GM10248 (cell line): ENCODE data around the gene PRKCE.
"Not testable (repeated sequence)": the region's sequence is repeated elsewhere in the genome, so short reads cannot be mapped to it uniquely, and the experiment has no call there.

ENCODE experiments used
- CTCF ChIA-PET: fragments of 300-600 bp; sonication (Branson Sonifier 250); formaldehyde crosslinking; extraction: SDS; loops from one replicate; lab custom pipeline; 2021; ENCODE audit warnings: antibody characterized with exemption; lab: Yijun Ruan, JAX
- POLR2A ChIA-PET: fragments of 350-650 bp; sonication (Branson Sonifier 250); formaldehyde crosslinking; extraction: SDS; loops from one replicate; lab custom pipeline; 2020; ENCODE audit warnings: antibody characterized with exemption; lab: Yijun Ruan, JAX
- DNase-seq: peaks from one replicate; pipeline ENCODE4 v3.0.0; 2012; ENCODE audit errors: extremely low spot score
- TF ChIP-seq, protein P1 (sequence below): IDR thresholded peaks from 2 replicates; pipeline ENCODE4 v1.5.1; 2012; ENCODE audit warnings: mild to moderate bottlenecking, low read depth; ENCODE audit errors: extremely low read depth, missing control alignments, control extremely low read depth

Gene PRKCE

DNA sequence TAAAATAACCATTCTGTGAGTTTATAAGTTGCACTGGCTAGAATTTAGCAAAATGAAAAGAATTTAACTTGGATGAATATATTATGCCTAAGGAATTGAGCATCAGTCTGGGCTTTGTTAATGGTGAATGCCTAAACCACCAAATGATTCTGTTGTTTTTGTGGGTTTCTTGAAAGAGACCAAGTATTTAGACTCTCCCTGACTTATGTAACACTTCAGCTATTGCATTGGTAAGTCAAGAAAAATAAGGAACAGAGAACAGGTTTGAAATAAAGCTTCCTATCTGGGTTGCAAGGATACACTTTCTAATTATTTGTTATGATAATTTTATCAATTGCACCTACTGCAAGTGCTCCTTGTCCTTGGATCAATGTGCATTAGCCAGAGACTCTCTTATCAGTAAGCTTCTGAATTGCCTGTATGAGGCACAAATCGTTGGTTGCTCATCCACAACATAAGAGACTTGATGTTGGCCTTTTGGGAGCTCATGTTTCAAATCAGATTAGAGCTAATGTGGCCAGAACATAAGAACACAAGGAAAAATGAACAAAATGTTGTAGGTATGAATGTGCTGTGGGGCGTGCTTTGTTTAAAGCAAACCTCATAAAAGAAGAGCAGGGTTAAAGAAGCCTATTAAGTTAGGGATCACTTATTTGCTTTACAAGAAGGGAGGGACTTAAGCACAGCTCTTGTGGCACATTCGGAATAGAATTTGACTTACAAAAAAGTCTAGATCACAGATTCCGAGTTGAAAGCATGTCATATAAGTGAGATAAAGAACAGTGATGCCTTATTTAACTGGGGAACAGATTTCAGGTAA, 37.2 kb downstream of the PRKCE start:
- no peak for DNase-seq
- ChIA-PET POLR2A (interaction anchor here (1.0 kb wide), 1 partner anchor 37 kb away, joined by 3 read pairs; no protein-coding TSS in a partner anchor), CTCF (interaction anchor here (0.8 to 1.9 kb wide), 6 partner anchors 11 to 50 kb away, joined by 3 to 5 read pairs (median 4); no protein-coding TSS in a partner anchor)
- TF ChIP-seq, protein P1, sequence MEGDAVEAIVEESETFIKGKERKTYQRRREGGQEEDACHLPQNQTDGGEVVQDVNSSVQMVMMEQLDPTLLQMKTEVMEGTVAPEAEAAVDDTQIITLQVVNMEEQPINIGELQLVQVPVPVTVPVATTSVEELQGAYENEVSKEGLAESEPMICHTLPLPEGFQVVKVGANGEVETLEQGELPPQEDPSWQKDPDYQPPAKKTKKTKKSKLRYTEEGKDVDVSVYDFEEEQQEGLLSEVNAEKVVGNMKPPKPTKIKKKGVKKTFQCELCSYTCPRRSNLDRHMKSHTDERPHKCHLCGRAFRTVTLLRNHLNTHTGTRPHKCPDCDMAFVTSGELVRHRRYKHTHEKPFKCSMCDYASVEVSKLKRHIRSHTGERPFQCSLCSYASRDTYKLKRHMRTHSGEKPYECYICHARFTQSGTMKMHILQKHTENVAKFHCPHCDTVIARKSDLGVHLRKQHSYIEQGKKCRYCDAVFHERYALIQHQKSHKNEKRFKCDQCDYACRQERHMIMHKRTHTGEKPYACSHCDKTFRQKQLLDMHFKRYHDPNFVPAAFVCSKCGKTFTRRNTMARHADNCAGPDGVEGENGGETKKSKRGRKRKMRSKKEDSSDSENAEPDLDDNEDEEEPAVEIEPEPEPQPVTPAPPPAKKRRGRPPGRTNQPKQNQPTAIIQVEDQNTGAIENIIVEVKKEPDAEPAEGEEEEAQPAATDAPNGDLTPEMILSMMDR: no peak

DNA sequence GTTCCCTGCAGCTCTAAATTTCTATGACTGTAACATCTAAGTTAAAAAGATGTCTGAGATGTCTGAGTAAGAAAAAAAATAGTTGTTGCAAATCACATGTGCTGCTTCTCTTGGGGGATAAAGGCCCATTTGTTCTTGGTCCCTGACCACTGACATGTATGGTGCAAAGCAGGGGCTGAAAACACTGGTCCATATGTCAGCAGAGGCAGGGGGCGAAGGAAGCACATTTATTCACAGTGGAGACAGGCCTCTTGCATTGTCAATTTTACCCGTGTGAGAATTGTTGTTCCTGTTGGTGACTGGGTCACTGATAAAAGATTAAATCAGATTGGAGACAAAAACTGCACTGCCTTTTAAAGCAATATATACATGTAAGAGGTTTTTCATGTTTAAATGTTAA, 38.8 kb downstream of the PRKCE start:
- ChIA-PET CTCF (interaction anchor here (0.7 to 2.4 kb wide), 3 partner anchors 25 to 246 kb away, joined by 3 to 6 read pairs (median 5); no protein-coding TSS in a partner anchor), POLR2A (no interaction called here)
- TF ChIP-seq, protein P1: no peak
- no peak for DNase-seq

DNA sequence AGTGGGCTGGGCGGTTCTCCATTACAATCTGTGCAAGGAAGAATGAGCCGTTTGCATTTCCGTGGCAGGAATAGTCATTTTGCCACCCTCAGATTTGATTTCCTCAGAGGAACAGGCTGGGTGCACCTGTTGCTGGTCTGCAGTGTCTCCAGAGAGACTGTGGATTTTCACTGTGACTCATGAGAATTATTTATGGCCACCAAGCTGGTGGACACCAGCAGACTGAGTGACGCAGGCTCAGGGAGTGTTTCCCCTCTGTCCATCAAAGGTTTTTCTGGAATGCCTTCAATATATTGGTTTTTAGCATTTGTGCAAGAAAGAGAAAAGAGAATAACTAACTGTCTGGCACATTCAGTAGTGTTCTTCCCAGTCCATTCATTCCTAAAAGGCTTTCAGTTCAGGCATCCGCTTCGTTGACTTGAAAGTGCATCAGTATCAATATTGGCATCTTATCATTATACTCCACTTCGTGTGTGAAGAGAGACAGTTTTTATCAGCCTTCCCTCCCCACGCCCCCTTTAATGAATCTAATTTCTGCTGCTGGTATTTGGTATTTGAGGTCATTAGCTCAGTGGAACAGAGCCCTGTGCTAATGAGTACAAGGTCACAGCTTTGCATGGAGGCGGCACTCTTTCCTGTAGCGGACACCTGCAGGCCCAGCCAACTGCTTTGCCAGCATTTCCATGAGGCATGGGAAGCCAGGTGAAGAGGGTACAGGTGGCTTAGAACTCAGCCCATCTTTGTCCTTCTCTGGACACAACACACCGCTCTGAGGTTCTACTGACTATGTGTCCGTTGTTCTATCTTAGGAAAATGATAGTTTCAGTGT, 39.9 kb downstream of the PRKCE start:
- DNase-seq: peak; percentile 38
- CTCF ChIA-PET: interaction anchor here (0.7 to 2.4 kb wide), 6 partner anchors 10 to 176 kb away, joined by 3 to 6 read pairs (median 3); no protein-coding TSS in a partner anchor
- POLR2A ChIA-PET: interaction anchor here (0.8 kb wide), 1 partner anchor 42 kb away, joined by 3 read pairs; no protein-coding TSS in a partner anchor
- TF ChIP-seq, protein P1: no peak

DNA sequence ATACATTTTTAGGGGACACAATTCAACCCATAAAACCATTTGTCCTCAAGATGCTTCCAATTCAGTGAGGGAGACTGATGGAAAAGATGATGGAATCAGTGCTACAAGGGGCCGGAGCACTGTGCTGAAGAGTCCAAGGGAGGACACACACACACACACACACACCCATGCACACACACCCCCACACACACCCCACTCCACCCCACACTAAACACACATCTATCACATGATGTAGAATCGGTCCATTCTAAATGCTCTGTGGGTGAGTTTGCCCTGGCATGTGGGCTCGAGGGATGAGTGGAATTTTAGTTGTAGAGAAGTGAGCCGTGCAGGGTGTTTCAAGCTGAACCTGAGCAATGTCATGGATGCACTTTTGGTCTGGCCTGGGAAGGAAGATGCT, 41.1 kb downstream of the PRKCE start:
- CTCF ChIA-PET: no interaction called here
- TF ChIP-seq, protein P1: no peak
- no peak for DNase-seq
- POLR2A ChIA-PET: no interaction called here

DNA sequence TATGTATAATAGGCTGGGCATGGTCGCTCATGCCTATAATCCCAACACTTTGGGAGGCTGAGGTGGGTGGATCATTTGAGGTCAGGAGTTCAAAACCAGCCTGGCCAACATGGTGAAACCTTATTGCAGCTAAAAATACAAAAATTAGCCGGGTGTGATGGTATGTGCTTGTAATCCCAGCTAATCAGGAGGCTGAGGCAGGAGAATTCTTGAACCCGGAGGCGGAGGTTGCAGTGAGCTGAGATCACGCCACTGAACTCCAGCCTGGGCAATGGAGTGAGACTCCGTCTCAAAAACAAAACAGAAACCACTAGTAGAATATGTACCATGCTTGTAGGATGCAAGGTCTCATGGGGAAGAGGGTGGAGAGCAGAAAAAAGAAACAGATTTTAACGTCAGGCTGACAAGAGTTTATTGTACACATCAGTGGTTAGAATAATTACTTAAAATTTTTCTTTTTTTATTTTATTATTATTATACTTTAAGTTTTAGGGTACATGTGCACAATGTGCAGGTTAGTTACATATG, 44.1 kb downstream of the PRKCE start:
- DNase-seq: peak; percentile 58
- CTCF ChIA-PET, POLR2A ChIA-PET: not testable (repeated sequence)

DNA sequence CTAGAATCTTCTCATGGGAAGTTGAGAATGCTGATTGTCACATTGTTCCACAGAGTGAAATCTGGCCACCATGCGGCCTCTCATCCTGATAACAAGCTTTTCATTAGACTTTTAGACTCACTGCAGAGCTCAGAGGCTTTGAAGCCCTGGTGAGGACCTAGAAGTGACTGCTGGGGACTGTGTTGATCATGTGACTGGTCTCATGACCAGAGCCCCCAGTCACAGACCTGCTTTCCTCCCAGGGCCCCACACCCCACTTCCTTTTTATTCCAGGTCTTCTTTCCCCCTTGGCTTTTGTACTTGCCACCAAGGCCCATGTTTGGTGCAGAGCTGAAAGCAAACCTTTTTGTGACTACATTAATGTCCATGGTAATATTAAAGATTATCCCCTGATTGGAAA, 45.2 kb downstream of the PRKCE start:
- TF ChIP-seq, protein P1: no peak
- DNase-seq: no peak
- CTCF ChIA-PET: interaction anchor here (0.9 to 4.3 kb wide), 5 partner anchors 11 to 36 kb away, joined by 3 to 19 read pairs (median 3); no protein-coding TSS in a partner anchor
- POLR2A ChIA-PET: no interaction called here
